Fibroblast of the aortic adventitia (primary cell): ENCODE data around the gene TFAP2A. TPM values are rescaled to one million over a fixed set of nuclear protein-coding genes. Genes with fewer than 3 reads are reported as not detected.

Experiments
- DNase-seq: peaks from one replicate; pipeline ENCODE4 v3.0.0-alpha.2; 2010; ENCODE audit warnings: low read depth
- H3K4me3 ChIP-seq: 2 replicates; pipeline ENCODE4 v1.5.1; 2011; ENCODE audit warnings: low read depth, mild to moderate bottlenecking, control low read depth, low read length, moderate library complexity
- total RNA-seq: library from RNA; depleted of rRNA; stranded (reverse); fragments of >200 nt; gene quantifications from 2 replicates; pipeline ENCODE4 v1.2.3, GENCODE V29; 2012; ENCODE audit warnings: low replicate concordance
- TF ChIP-seq, protein P1 (sequence below): IDR thresholded peaks from 2 replicates; pipeline ENCODE4 v1.5.1; 2011; ENCODE audit warnings: mild to moderate bottlenecking, low read length, control low read depth, inconsistent platforms; ENCODE audit not compliant: insufficient read depth

Gene TFAP2A
- total RNA-seq, 1 donor = 1.4 TPM

DNA sequence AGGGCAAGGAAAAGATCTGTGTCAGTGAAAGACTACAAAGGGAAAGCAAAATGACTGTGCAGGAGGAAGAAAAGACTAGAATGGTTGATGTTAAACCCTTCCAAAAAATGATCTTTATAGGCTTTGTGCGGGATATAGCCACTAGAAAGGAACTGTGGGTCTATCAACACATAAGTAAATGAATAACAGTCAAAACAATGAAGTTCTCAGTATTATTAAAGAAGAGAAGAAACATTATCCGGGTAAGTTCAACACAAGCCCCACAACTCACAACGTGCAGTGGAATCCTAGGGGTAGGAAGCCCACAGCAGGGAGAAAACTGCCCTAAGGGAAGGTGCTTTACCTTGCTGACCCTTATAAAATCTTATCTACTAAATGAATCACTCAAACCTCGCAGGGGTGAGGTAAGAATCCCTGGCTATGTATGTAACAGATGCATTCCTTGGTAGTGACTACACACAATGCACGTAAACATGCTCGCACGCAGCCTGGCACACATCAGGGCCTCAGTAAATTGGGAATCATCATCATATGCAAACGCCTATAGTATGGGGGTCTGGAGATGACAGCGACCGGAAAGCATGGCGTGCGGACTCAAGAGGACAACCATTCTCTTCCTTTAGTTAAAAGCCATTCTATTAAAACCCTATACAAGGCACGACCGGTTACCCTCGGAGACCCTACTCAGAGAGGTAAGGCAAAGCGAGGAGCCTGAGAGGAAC lies 11.3 kb downstream of the TFAP2A start:
- TF ChIP-seq, protein P1, sequence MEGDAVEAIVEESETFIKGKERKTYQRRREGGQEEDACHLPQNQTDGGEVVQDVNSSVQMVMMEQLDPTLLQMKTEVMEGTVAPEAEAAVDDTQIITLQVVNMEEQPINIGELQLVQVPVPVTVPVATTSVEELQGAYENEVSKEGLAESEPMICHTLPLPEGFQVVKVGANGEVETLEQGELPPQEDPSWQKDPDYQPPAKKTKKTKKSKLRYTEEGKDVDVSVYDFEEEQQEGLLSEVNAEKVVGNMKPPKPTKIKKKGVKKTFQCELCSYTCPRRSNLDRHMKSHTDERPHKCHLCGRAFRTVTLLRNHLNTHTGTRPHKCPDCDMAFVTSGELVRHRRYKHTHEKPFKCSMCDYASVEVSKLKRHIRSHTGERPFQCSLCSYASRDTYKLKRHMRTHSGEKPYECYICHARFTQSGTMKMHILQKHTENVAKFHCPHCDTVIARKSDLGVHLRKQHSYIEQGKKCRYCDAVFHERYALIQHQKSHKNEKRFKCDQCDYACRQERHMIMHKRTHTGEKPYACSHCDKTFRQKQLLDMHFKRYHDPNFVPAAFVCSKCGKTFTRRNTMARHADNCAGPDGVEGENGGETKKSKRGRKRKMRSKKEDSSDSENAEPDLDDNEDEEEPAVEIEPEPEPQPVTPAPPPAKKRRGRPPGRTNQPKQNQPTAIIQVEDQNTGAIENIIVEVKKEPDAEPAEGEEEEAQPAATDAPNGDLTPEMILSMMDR = no peak
- peak overlapping the region; percentile 77 for H3K4me3 ChIP-seq
- peak; percentile 92 for DNase-seq

DNA sequence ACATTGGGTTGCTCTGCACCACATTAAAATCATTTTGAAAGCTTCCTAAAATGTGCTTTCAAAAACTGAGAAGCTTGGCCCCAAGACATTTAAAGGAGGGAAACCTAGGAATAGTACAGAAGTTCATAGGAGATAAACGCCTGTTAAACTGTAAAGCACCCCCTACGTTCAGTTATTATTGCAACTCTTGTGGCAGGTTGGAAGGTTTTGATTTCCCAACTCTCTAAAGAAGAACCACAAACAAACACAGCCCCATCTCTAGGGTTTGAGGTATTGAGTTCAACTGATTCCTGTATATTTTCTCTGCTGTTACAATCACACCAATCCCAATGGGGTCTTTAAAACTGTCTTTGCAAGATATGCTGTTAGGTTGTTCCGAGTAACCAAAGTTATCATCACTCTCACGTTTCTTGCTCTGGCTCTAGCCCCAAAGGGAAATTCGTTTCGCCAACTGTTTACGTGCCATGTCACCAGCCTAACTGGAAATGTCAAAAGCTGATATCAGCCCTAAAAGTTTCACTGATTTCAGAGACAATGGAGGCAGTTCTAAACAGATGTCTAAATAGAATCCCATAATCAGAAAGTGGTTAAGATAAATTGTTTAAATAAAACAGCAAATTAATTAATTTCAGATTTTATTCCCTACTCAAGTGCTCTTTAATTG lies 12.1 kb downstream of the TFAP2A start:
- DNase-seq = no peak
- no peak overlapping the region for H3K4me3 ChIP-seq
- TF ChIP-seq, protein P1 = no peak

DNA sequence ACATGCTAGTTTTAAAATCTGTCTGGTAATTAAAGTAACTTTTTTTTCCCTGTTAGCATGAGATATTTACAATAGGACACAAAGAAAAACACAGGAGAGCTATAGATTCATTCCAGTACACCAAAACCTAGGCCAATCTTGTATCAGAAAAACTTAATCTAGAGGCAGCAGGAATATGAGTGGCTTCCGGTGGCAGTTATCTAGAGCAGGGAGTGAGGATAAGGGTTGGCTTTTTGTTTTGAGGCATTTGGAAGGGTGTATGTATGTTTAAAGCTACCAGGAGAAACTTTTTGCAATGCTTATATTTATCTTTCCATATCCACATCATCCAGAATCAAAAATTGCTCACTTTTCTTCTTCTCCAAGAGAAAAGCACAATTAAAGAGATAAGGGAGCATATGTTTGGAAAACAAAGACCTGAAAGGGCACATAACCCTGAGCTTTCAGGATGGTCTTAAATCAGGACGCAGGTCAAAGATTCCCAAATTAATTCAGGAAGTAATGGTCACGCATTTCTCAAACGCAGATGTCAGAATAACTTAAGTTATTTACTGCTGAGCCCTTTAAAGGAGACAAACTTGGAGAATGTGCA lies 13.1 kb downstream of the TFAP2A start:
- DNase-seq = no peak
- TF ChIP-seq, protein P1 = no peak
- H3K4me3 ChIP-seq = no peak overlapping the region

DNA sequence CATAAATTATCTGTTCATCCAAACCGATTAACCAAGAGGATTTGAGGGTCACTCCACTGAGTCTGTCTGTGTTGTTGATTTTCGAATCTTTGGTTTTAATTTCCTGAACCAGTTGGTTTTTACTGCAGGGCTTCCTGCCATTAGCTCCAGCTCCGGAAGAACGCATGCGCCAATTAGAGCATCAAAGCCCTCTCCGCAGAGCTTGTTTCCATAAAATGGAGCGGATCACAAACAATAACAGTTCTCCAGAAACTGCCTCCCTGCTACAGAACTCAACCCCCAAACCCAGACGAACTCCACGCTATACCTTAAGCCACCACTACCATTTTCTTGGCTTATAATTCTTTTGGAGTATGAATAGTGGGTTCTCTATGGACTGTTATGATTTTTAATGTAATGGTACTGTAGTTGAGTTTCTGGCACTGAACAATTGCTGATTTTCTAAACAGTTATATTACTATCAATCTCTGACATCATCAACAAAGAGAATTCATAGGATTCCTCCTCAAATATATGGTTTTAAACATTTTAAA lies 13.8 kb downstream of the TFAP2A start:
- TF ChIP-seq, protein P1 = no peak
- H3K4me3 ChIP-seq = no peak overlapping the region
- DNase-seq = no peak

DNA sequence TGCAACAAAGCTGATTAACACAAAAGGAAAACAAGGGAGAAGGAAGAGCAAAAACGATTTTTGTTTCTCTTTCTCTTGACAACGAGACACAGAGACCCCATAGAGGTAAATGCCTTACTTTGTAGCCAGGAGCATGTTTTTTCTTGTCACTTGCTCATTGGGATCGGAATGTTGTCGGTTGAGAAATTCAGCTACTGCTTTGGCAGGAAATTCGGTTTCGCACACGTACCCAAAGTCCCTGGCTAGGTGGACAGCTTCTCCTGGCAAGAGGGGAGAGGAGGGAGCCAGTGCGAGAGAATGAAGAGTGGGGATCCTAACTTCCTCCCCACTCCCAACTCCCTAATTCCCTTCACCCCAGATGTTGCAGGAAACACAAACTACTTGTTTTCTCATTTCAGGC lies 14.5 kb downstream of the TFAP2A start:
- TF ChIP-seq, protein P1 = no peak
- no peak for DNase-seq

DNA sequence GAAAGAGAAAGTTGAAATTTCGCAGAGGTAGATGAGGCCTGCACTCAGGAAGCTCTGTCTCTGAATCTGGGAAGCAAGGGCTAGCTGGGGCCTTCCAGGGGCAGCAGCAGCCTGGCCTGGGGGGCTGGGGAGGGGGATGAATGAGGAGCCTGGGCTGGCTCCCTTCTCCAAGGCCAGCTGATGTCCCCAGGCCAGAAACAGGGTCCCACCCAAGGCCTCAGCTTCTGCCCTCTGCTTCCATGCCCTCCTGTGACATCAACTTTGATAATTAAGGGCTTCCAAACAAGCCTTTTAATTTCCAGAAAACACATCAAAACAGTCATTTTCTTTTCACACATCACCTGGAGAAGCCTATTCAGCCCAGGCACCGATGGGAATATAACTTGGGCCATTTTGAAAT lies 15.4 kb downstream of the TFAP2A start:
- TF ChIP-seq, protein P1 = no peak
- no peak overlapping the region for H3K4me3 ChIP-seq
- no peak for DNase-seq

More for the DNA sequence above, 14.5 kb downstream of the TFAP2A start:
- no peak overlapping the region for H3K4me3 ChIP-seq
